Breast epithelium (tissue), 3 donors: ENCODE results near the gene IL1RAP.

Experiments used
- POLR2A ChIP-seq: fragments of 450-650 bp; IDR thresholded peaks from one replicate; pipeline ENCODE4 v1.6.1; 2016; ENCODE audit warnings: antibody characterized with exemption, mild to moderate bottlenecking, moderate library complexity
- TF ChIP-seq, protein P1 (sequence below), 3 donors: fragments of 450-650 bp; IDR thresholded peaks; one replicate each; pipeline ENCODE4 v1.5.1; 2016 to 2017; ENCODE audit warnings: antibody characterized with exemption in 3 of 3, mild to moderate bottlenecking in 3 of 3, moderate library complexity in 3 of 3

DNA sequence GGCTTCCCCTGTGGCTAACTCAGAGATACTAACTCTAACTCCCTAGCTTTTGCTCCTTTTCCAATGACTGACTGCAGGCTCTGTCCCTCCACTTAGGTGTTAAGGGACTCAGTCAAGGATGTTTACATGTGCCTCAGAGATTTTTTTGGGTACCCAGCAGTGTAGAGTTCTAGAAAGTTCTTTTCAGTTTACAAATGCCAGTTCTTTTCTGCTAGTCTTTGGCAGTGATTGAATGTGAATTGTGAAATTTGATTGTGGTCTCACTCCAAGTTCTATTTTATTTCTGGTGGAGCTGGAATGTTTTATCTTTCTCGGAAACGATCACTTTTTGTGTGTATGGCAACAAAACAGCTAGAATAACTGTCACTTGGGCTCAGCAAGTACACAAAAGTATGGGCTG lies 60.6 kb downstream of the IL1RAP start:
- TF ChIP-seq, protein P1, sequence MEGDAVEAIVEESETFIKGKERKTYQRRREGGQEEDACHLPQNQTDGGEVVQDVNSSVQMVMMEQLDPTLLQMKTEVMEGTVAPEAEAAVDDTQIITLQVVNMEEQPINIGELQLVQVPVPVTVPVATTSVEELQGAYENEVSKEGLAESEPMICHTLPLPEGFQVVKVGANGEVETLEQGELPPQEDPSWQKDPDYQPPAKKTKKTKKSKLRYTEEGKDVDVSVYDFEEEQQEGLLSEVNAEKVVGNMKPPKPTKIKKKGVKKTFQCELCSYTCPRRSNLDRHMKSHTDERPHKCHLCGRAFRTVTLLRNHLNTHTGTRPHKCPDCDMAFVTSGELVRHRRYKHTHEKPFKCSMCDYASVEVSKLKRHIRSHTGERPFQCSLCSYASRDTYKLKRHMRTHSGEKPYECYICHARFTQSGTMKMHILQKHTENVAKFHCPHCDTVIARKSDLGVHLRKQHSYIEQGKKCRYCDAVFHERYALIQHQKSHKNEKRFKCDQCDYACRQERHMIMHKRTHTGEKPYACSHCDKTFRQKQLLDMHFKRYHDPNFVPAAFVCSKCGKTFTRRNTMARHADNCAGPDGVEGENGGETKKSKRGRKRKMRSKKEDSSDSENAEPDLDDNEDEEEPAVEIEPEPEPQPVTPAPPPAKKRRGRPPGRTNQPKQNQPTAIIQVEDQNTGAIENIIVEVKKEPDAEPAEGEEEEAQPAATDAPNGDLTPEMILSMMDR (IDR thresholded peaks at IDR 0.05): no peak
- TF ChIP-seq POLR2A: no peak
